ENCODE data around the gene OSBPL7. TPM values are rescaled to one million over a fixed set of nuclear protein-coding genes. Genes with fewer than 3 reads are reported as not detected.

OSBPL7 gene
- total RNA-seq, 4 donors from 2014 or later: 2.6 to 13.9 (median 4.6) TPM

GRCh38 chr17:47864791-47865216 lies 43.2 kb upstream of the OSBPL7 start:
- no peak for ATAC-seq (ENCODE audit: low FRiP score)
- no peak for DNase-seq (ENCODE audit: low spot score)

GRCh38 chr17:47862621-47863440 lies 41.2 kb upstream of the OSBPL7 start:
- DNase-seq (ENCODE audit: low spot score) (no peak), ATAC-seq (ENCODE audit: low FRiP score) (no peak)
- no peak for TF ChIP-seq CTCF (IDR thresholded peaks at IDR 0.05)

More at GRCh38 chr17:47864791-47865216, 43.2 kb upstream of the OSBPL7 start:
- no peak for TF ChIP-seq CTCF (IDR thresholded peaks at IDR 0.05)

GRCh38 chr17:47860386-47860785 lies 38.8 kb upstream of the OSBPL7 start:
- DNase-seq (ENCODE audit: low spot score) (no peak), ATAC-seq (ENCODE audit: low FRiP score) (no peak)
- no peak for TF ChIP-seq CTCF (IDR thresholded peaks at IDR 0.05)

GRCh38 chr17:47857551-47858455 lies 36.2 kb upstream of the OSBPL7 start:
- no peak for TF ChIP-seq CTCF (IDR thresholded peaks at IDR 0.05)

GRCh38 chr17:47856830-47857229 lies 35.2 kb upstream of the OSBPL7 start:
- ATAC-seq (ENCODE audit: low FRiP score): no peak
- DNase-seq (ENCODE audit: low spot score): no peak
- TF ChIP-seq CTCF (IDR thresholded peaks at IDR 0.05): no peak

More at GRCh38 chr17:47857551-47858455, 36.2 kb upstream of the OSBPL7 start:
- ATAC-seq (ENCODE audit: low FRiP score) (no peak), DNase-seq (ENCODE audit: low spot score) (no peak)

GRCh38 chr17:47855737-47856136 lies 34.1 kb upstream of the OSBPL7 start:
- ATAC-seq (ENCODE audit: low FRiP score): no peak
- no peak for TF ChIP-seq CTCF (IDR thresholded peaks at IDR 0.05)

More at GRCh38 chr17:47855737-47856136, 34.1 kb upstream of the OSBPL7 start:
- no peak for DNase-seq (ENCODE audit: low spot score)

Data from omental fat pad (tissue), 4 donors.